Stomach (tissue), 9 donors: ENCODE results near the gene ATP9B. TPM values are rescaled to one million over a fixed set of nuclear protein-coding genes. Genes with fewer than 3 reads are reported as not detected.

ENCODE experiments used
- DNase-seq, 2 donors: peaks; one replicate each; pipeline versions ENCODE4 v3.0.0 to v3.0.0-alpha.2; 2013 to 2019
- H3K27ac ChIP-seq, 5 donors: fragments of 200-600 bp in 4 of 5; sonication (generic) in 4 of 5; one replicate each; pipeline ENCODE4 v1.5.1; 2013 to 2019; ENCODE audit warnings: mild to moderate bottlenecking in 1 of 5, moderate library complexity in 1 of 5
- H3K27me3 ChIP-seq, 3 donors: fragments of 200-600 bp; sonication (generic); one replicate each; pipeline ENCODE4 v1.5.1; 2017 to 2019; ENCODE audit warnings: mixed run types in 1 of 3
- H3K36me3 ChIP-seq, 4 donors: fragments of 200-600 bp; sonication (generic); 1 replicate in 3 of 4; 2 replicates in 1 of 4; pipeline ENCODE4 v1.5.1; 2016 to 2019
- H3K4me1 ChIP-seq, 4 donors: fragments of 200-600 bp; sonication (generic); one replicate each; pipeline ENCODE4 v1.5.1; 2016 to 2019
- H3K4me3 ChIP-seq, 4 donors: fragments of 200-600 bp; sonication (generic) in 3 of 4; one replicate each; pipeline ENCODE4 v1.5.1; 2016 to 2019; ENCODE audit warnings: mild to moderate bottlenecking in 1 of 4
- H3K9me3 ChIP-seq, 4 donors: fragments of 200-600 bp; sonication (generic); one replicate each; pipeline ENCODE4 v1.5.1; 2016 to 2019
- EP300 ChIP-seq: sonication (generic); formaldehyde crosslinking; IDR thresholded peaks from one replicate; pipeline ENCODE4 v1.6.1; 2017; ENCODE audit warnings: antibody characterized with exemption
- POLR2A ChIP-seq, 4 donors: fragments of 450-650 bp; IDR thresholded peaks; one replicate each; pipeline ENCODE4 v1.6.1; 2016; ENCODE audit warnings: antibody characterized with exemption in 4 of 4, control low read depth in 2 of 4, mild to moderate bottlenecking in 1 of 4, moderate library complexity in 1 of 4
- POLR2AphosphoS5 ChIP-seq, 3 donors: sonication (generic); formaldehyde crosslinking; IDR thresholded peaks; one replicate each; pipeline ENCODE4 v1.6.1; 2016; ENCODE audit warnings: antibody characterized with exemption in 3 of 3
- WGBS, 5 donors: extraction: QIAGEN DNeasy Blood & Tissue Kit in 3 of 5; methylation state at CpG; one replicate each; pipeline versions ENCODE4 v1.1.5 to v1.1.7; 2013 to 2018; 5-methylcytosine and 5-hydroxymethylcytosine counted together
- intact Hi-C: fragments of 100-400 bp; cut with DNase I; formaldehyde crosslinking; loops from one replicate; pipeline ENCODE4 v1.15.1; 2023; ENCODE audit warnings: low total_unique reads
- polyA plus RNA-seq, 3 donors: library from polyadenylated mRNA; stranded (reverse); fragments of 200-250 nt; gene quantifications; one replicate each; pipeline ENCODE4 v1.2.3, GENCODE V29; 2013
- total RNA-seq, 5 donors: library from RNA; depleted of rRNA; stranded (reverse); fragments of >200 nt; gene quantifications; one replicate each; pipeline versions ENCODE4 v1.1.0 to v1.2.3, GENCODE V29; 2014 to 2016
- TF ChIP-seq, protein P1 (sequence below), 7 experiments: fragments of 450-650 bp in 4 of 7; fragments of 200-600 bp in 3 of 7; sonication (generic) in 3 of 7; IDR thresholded peaks; one replicate each; pipeline ENCODE4 v1.5.1; 2016 to 2019; ENCODE audit warnings: antibody characterized with exemption in 7 of 7, control low read depth in 2 of 7, mild to moderate bottlenecking in 1 of 7
- donor health status: healthy with polysubstance abuse.
- donor health status: Bipolar disorder and iron deficiency.
- donor health status: healthy.

The ATP9B gene
- total and polyA plus RNA-seq, 8 donors: 10.6 to 128 (median 34.9) TPM

DNA sequence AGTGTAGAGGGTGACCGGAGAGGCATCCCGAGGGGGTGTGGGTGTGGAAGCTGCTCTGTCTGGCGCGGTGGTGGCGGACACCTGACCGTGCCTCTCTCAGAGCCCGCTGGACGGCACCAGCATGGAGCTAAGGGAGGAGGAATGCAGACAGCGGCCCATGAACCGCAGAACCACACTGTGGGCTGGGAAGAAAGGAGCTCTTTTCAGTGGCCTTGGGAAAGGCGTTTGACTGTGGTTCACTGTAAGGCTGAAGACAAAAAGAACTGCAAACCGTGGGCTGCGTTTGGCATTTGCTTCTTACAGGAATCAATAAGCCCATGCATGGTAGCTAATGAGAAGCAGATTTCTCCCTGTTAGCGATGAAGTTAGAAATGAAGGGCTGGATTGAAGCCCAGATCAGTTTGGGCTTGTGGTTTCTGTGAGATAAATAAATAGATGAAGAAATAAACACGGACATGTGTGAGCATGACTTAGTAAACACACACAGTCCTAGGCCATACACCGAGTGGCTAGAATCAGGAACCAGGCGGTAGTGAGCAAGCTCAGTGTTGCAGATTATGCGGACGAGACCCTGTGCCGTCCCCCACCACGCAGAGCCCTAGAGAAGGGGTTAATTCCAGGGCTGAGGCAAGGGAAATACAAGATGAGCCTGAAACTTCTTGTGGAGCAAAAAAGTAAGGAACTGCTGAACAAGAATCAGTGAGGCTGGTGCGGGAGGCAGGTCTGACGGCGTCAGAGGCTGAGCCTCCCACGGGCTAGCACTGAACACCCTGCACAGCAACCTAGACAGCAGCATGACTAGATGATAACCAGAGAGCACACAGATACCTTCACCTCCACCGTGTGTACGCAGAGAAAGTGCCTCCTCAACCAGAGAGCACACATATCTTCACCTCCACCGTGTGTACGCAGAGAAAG, 297.2 kb downstream of the ATP9B start:
- intact Hi-C loops: no loop called here
- no peak overlapping the region for H3K4me3 ChIP-seq
- DNase-seq: peak in 1 of 2 donors; percentile 67

DNA sequence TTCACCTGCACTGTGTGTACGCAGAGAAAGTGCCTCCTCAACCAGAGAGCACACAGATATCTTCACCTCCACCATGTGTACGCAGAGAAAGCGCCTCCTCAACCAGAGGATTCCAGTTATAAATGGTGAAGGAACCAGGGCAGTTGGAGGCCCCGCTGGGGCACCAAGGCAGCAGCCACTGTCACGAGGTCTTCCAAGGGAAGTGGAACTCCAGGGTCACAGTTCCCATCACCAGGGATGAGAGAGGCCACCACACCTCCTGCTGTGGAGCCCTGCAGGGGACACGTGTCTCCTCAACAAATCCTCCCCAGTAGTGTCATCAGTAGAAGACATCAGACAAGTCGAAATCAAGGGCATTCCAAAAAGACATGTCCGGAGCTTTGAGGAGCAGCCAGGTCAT, 298.3 kb downstream of the ATP9B start:
- no peak for TF ChIP-seq POLR2AphosphoS5 (IDR thresholded peaks at IDR 0.05)
- TF ChIP-seq POLR2A (IDR thresholded peaks at IDR 0.05): no peak
- TF ChIP-seq, protein P1, sequence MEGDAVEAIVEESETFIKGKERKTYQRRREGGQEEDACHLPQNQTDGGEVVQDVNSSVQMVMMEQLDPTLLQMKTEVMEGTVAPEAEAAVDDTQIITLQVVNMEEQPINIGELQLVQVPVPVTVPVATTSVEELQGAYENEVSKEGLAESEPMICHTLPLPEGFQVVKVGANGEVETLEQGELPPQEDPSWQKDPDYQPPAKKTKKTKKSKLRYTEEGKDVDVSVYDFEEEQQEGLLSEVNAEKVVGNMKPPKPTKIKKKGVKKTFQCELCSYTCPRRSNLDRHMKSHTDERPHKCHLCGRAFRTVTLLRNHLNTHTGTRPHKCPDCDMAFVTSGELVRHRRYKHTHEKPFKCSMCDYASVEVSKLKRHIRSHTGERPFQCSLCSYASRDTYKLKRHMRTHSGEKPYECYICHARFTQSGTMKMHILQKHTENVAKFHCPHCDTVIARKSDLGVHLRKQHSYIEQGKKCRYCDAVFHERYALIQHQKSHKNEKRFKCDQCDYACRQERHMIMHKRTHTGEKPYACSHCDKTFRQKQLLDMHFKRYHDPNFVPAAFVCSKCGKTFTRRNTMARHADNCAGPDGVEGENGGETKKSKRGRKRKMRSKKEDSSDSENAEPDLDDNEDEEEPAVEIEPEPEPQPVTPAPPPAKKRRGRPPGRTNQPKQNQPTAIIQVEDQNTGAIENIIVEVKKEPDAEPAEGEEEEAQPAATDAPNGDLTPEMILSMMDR (IDR thresholded peaks at IDR 0.05): no peak
- no peaks in the 10 kb centered on the region for H3K9me3 ChIP-seq
- H3K36me3 ChIP-seq: peaks cover 8 to 65% (median 51%) of the 10 kb centered on the region in 4 donors
- intact Hi-C loops: no loop called here
- no peak for DNase-seq
- H3K4me3 ChIP-seq: no peak overlapping the region
- no peaks in the 10 kb centered on the region for H3K4me1 ChIP-seq
- no peak overlapping the region for H3K27ac ChIP-seq
- no peaks in the 10 kb centered on the region for H3K27me3 ChIP-seq
- WGBS, 5 donors: 84 to 90% (median 89%) methylated on average over 8 of the region's 8 CpGs

More for the DNA sequence above, 297.2 kb downstream of the ATP9B start:
- peaks cover 19 to 65% (median 52%) of the 10 kb centered on the region in 4 donors for H3K36me3 ChIP-seq
- no peak overlapping the region for H3K27ac ChIP-seq
- WGBS, 5 donors: 74 to 81% (median 79%) methylated on average over 29 of the region's 29 CpGs
- H3K4me1 ChIP-seq: no peaks in the 10 kb centered on the region
- no peaks in the 10 kb centered on the region for H3K9me3 ChIP-seq
- H3K27me3 ChIP-seq: no peaks in the 10 kb centered on the region
- TF ChIP-seq EP300: no peak
- TF ChIP-seq POLR2AphosphoS5 (IDR thresholded peaks at IDR 0.05): peak in 1 of 3 donors; percentile 31

DNA sequence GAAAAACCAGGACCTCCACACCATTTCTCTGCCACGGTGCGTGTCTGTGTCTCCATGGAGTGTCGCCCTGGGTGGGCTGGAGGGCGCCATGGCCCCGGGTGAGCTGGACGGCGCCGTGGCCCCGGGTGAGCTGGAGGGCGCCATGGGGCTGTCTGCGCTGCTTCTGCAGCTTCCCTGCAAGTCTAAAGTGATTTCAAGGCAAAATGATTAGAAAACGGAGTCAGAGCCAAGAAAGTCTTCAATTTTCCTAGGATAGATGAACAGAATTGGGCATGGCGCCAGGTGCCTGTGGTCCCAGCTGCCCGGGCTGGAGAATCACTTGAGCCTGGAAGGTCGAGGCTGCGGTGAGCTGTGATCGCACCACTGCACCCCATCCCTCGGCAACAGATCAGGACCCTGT, 298.8 kb downstream of the ATP9B start:
- TF ChIP-seq EP300 (no peak), POLR2A (IDR thresholded peaks at IDR 0.05) (no peak), POLR2AphosphoS5 (IDR thresholded peaks at IDR 0.05) (no peak)
- H3K4me1 ChIP-seq: no peaks in the 10 kb centered on the region
- no peak overlapping the region for H3K27ac ChIP-seq
- no peak overlapping the region for H3K4me3 ChIP-seq
- no peak for DNase-seq
- 66 to 86% (median 77%) methylated on average over 18 of the region's 18 CpGs for WGBS, 5 donors
- H3K9me3 ChIP-seq: no peaks in the 10 kb centered on the region
- H3K27me3 ChIP-seq: no peaks in the 10 kb centered on the region
- peaks cover 5 to 65% (median 51%) of the 10 kb centered on the region in 4 donors for H3K36me3 ChIP-seq
- intact Hi-C loops: no loop called here

DNA sequence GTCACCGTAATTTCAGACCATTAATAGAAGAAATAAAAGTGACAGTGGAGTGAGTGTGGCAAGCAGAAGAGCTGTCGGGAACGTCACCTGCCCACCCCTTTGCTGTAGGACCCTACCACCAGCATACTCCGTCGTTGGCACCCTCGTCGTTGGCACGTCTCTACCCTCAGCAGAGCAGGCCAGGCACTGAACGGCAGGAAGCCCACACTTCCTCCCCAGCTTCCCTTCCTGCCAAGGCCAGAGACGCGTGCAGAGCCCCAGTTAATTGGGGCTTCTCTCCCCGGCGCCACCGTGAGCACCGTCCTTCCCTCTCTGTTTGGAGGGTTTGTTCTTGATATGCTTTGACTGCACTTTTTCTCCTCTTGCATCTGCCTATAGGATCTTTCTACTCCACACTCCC, 299.5 kb downstream of the ATP9B start:
- intact Hi-C loops: no loop called here
- Histone ChIP-seq H3K4me1 (no peaks in the 10 kb centered on the region), H3K9me3 (no peaks in the 10 kb centered on the region), H3K4me3 (no peak overlapping the region), H3K27ac (no peak overlapping the region), H3K27me3 (no peaks in the 10 kb centered on the region), H3K36me3 (peaks cover 5 to 65% (median 49%) of the 10 kb centered on the region in 4 donors)
- 73 to 86% (median 86%) methylated on average over 15 of the region's 15 CpGs for WGBS, 5 donors
- no peak for DNase-seq
- TF ChIP-seq EP300: no peak
- no peak for TF ChIP-seq POLR2AphosphoS5 (IDR thresholded peaks at IDR 0.05)
- TF ChIP-seq, protein P1 (IDR thresholded peaks at IDR 0.05): no peak
- TF ChIP-seq POLR2A (IDR thresholded peaks at IDR 0.05): no peak

DNA sequence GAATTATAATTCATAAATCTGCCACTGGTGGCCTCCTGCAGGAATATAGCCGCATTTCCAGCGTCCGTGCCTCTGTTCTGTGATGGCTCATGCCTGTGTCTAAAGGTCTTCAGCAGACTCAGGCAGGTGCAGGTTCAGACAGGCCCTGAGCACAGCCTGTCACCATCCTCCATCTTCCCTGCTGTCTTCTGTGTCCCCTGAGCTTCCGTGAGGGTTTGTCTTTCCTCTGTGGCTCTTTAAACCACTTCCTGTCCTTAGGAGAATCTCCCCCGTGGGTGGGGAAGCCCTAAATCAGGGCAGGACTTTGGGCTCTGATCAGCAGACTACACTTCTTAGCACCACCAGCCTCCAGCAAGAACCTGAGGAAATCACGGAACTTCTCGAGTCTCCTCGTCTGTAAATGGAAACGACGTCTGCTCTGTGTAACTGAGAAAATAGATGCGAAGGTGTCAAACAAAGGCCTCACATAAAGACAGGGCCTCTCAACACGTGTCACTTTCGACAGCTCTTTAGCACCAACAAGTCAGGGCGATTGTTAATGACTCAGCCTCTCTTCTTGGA, 302.4 kb downstream of the ATP9B start:
- TF ChIP-seq EP300 (no peak), POLR2A (IDR thresholded peaks at IDR 0.05) (no peak), POLR2AphosphoS5 (IDR thresholded peaks at IDR 0.05) (no peak)
- TF ChIP-seq, protein P1 (IDR thresholded peaks at IDR 0.05): no peak
- intact Hi-C loops: no loop called here
- DNase-seq: no peak

More for the DNA sequence above, 302.4 kb downstream of the ATP9B start:
- no peak overlapping the region for H3K4me3 ChIP-seq
- H3K27me3 ChIP-seq: no peaks in the 10 kb centered on the region
- 86 to 91% (median 88%) methylated on average over 14 of the region's 14 CpGs for WGBS, 5 donors
- no peak overlapping the region for H3K27ac ChIP-seq
- H3K9me3 ChIP-seq: no peaks in the 10 kb centered on the region
- no peaks in the 10 kb centered on the region for H3K4me1 ChIP-seq
- H3K36me3 ChIP-seq: peaks cover 0 to 70% (median 54%) of the 10 kb centered on the region in 4 donors
